ENCODE measurements around the gene STARD3NL.
"Not testable (repeated sequence)": the region's sequence is repeated elsewhere in the genome, so short reads cannot be mapped to it uniquely, and the experiment has no call there.

Gene STARD3NL, protein sequence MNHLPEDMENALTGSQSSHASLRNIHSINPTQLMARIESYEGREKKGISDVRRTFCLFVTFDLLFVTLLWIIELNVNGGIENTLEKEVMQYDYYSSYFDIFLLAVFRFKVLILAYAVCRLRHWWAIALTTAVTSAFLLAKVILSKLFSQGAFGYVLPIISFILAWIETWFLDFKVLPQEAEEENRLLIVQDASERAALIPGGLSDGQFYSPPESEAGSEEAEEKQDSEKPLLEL

DNA sequence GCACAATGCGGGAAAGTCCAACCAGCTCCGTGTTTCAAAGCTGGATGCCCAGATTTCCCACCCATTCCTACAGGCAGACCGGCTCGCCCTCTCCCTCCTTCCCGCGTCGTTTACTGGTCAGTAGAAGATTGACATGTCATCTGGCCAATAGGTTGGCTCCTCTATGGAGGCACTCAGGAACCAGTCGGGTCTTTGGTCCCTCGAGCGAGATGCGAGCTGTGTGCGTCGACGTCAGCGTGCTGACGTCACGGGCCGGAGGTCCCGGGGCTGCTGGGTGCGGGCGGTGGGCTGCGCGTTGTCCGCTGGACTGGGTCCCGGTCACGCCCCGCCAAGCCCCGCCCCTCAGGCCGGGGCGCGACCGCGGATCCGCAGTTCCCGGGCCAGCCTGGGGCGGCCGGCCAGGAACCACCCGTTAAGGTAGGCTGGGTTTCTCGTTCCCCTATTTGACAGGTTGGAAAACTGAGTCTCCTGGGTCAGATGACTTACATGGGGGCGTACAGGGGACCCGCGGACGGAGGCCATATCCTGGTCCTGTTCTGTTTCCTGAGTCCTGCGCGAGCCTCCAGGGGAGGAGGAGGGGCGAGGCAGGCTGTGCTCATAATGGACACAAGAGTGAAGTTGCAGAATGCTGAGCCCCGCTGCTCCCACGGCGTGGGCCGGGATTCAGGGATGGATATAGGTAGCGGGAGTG lies at the start of gene STARD3NL:
TSS of gene STARD3NL (plus strand) at position 242 of the 691 bp plus-strand sequence. CDS start 29,260 bp downstream, outside the sequence.
- DNase-seq (ENCODE audit: low read depth), result peak; percentile 78

DNA sequence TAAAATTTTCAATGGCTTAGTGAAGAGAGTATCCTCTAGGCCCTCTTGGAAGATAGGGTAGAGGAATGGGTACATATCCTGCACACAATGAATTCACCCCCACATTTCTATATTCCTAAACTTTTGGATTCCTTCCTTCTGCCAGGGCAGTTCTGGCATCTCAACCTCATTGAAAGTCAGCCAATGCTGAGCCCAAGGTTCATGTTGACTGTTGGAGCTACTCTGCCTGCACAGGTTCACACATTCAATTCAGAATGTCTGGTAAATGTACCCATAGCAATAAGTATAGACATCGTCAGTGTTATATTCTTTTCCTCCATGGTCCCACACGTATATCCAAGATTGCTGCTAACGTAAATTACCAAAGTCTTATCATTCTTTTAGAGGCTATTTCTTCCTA lies 48.9 kb upstream of the STARD3NL start:
- no peak for DNase-seq (ENCODE audit: low read depth)

DNA sequence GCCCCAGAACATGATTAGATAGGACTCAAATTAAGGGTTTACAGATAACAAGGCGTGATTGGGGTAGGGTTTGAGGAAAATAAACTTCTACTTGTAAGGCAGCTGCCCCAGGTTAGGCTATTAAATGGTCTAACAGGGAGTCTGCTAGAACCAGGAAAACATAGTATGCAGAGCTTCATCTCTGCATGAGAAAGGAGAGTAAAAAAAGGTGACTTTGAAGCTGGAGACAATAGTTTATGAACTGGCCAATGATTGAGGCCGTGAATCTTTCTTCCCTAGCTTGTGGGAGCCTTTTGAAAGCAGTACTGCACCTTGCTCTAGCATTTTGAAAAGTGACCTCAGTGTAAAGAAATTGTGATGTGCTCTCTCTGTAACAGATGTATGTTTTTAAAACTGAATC lies 48.5 kb upstream of the STARD3NL start:
- no peak for DNase-seq (ENCODE audit: low read depth)

DNA sequence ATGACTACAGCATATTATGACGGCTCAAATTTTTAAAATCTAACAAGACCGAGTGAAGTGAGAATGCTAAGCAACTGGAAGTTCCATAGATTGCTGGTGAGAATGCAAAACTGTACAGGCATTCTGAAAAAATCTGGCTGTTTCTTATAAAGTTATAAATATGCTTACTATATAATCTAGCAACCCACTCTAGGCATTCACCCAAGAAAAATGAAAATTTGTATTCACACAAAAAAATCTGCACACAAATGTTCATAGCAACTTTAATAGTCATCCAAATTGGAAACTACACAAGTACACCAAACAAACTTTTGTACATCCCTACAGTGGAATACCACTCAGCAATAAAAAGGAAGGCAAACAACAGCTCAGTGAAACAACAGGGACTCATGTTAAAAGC lies 39.9 kb upstream of the STARD3NL start:
- no peak for DNase-seq (ENCODE audit: low read depth)

DNA sequence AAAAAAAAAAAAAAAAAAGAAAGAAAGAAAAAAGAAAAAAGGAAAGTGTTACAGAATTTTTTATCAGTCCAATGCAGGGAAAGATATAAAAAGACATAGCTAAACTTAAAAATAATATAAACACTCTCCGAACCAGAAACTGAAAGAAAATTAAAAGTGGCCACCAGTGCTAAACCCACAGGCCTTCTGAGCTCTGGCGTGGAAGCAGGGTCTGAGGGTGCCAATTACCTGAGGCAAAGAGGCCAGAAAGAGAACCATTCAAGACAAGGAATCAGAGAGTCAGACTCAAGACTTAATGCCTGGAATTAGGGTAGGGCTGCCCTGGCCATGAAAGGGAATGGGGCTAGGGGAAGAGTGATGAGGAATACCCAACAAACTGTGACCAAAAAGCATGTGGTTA lies 36.9 kb upstream of the STARD3NL start:
- DNase-seq (ENCODE audit: low read depth), result no peak

DNA sequence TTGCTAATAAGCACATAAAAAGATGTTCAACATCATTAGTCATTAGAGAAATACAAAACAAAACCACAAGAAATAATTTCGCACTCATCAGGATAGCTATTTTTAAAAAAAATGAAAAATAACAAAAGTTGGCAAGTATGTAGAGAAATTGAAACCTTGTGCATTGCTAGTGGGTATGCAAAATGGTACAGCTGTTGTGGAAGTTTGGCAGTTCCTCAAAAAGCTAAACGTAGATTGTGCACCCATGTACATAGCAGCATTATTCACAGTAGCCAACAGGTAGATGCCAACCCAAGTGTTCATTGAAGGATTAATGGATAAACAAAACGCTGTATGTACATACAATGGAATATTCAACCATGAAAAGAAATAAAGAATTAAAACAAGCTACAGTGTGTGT lies 35.3 kb upstream of the STARD3NL start:
- no peak for DNase-seq (ENCODE audit: low read depth)

DNA sequence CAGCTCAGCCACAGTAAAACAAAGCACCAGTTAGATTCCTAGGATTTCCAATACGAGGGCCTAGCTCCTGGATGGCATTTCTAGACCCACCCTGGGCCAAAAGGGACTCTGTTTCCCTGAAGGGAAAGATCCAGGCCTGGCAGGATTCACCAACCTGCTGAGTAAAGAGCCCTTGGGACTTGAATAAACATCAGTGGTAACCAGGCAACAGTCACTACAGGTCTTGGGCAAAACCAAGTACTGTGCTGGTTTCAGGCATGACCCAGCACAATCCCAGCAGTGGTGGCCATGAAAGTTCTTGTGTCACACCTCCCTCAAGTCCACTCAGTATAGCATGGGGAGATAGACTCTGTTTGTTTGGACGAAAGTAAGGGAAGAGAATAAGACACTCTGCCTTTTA lies 31.0 kb upstream of the STARD3NL start:
- DNase-seq (ENCODE audit: low read depth), result no peak

DNA sequence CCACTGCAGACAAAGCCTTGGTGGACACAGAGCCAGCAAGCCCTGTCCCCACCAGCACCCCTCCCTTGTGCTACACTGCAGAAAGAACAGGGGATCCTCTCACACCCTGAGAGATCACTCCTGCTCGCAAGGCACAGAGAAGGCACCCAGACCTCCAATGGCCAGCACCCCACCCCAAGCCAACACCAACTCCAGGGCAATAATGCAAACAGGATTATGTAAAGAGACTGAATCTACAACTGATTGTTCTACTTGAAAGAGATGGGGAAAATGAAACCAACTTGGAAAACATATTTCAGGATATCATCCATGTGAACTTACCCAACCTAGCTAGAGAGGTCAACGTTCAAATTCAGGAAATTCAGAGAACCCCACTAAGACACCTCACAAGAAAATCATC lies 26.5 kb upstream of the STARD3NL start:
- DNase-seq (ENCODE audit: low read depth), result no peak

DNA sequence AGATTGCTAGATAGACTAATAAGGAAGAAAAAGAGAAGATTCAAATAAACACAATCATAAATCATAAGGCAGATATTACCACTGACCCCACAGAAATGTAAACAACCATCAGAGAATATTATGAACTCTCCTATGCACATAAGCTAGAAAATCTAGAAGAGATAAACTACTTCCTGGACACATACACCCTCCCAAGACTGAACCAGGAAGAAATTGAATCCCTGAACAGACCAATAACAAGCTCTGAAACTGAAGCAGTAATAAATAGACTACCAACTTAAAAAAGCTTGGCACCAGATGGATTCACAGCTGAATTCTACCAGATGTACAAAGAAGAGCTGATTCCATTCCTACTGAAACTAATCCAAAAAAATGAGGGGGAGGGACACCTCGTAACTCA lies 24.5 kb upstream of the STARD3NL start:
- DNase-seq (ENCODE audit: low read depth), result no peak

DNA sequence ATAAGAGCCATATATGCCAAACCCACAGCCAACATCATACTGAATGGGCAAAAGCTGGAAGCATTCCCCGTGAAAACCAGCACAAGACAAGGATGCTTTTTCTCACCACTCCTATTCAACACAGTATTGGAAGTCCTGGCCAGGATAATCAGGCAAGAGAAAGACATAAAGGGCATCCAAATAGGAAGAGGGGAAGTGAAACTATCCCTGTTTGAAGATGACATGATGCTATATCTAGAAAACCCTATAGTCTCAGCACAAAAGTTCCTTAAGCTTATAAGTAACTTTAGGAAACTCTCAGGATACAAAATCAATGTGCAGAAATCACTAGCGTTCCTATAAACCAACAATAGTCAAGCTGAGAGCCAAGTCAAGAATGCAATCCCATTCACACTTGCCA lies 23.8 kb upstream of the STARD3NL start:
- DNase-seq (ENCODE audit: low read depth), result no peak

DNA sequence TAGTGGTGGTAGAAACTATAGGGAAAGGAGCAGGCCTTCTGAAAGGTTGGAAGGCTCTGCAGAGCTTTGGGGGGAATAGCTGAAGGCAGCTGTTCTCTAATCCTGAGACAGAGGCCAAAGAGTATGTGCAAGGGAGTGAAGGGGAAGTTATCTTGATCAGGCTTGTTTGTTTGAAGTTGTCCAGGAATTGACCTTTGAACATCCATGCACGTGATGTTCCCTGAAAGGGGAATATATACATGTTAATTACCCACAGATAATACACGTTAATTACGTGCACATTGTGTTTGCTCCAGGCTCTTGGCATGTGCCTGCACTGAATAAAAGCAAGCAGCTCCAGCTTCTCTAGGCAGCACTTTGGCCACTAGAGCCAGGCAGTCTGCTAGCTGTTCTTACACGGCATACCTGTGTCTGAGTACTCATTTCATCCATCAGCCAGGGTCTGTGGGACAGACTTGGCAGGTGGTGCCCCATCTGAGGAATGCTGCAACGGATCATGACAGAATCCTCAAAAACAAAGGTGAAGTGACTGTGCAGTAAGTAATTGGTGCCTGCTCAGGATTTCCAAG lies 18.0 kb upstream of the STARD3NL start:
- DNase-seq (ENCODE audit: low read depth), result no peak

DNA sequence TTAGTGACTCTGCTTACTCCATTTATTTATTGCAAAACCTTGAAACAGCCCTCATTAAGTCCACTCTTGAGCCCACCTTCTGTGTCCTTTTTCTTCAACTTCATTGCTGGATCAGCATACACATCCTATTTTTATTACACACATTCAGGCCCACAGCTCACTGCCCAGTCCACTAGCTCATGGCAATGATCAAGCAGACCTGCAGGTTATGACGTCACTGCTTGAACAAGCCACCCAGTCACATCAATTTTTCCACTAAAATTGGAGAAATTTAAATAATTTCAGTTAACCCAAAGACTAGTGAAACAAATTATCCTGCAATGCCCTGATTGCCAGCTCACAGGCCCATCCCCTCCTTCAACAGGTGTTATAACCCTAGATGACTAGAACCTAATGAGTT lies 16.0 kb upstream of the STARD3NL start:
- DNase-seq (ENCODE audit: low read depth), result no peak

DNA sequence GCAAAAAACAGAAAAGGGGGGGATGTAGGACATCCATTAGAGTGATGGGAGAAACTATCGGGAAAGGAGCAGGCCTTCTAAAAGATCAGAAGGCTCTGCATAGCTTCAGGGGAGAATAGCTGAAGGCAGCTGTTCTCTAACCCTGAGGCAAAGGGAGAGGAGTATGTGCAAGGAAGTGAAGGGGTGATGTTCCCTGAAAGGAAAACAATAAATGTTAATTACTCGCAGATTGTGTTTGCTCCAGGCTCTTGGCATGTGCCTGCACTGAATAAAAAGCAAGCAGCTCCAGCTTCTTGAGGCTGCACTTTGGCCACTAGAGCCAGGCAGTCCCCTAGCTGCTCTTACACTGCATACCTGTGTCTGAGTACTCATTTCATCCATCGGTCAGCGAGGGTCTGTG lies 14.4 kb upstream of the STARD3NL start:
- no peak for DNase-seq (ENCODE audit: low read depth)

DNA sequence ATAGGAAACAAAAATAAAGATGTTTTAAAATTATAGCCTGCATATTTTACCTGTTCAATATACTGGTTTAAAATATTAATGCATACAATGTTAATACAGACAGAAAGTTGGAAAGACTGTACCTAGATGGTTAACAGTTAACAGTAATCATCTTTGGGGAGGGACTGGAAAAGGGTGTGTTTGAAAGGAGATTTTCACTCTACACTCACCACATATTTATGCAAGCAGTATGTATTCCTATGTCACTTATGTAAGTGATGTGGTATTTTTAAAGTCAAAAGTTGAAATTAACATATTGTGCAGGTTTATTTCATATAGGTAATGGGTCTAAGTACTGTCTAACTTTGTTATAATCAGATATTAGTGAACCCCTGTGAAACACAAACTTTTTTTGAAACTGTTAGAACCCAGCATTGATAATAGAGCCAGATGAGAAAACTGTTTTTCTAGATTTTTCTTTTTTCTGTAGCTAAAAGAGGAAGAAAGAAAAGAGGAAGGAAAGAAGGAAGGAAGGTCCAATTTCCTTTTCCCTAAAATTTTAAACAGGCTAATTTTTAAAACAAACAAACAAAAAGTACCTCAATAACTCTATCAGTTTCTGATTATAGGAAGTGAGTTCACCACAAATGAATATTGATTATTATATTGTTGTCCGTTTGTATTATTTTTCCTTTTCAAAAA lies 9.0 kb upstream of the STARD3NL start:
- no peak for DNase-seq (ENCODE audit: low read depth)

DNA sequence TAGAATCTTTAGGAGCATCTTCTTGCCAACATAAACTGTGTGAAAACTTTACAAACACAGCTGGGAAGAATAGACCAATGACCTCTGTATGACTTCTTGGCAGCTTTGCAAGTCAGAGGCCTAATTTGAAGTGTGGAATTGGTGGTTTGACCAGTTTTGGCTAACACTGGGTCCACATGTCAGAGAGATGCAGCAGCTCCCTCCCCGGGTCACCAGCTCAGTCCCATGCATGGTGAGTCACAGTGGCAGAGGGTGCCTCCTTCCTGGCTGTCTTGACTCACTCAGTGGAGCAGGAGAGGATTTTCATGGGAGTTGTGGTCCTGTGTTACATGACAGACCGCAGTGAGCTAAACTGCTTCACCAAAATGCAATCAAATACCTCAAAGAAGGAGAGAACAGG lies 8.2 kb upstream of the STARD3NL start:
- DNase-seq (ENCODE audit: low read depth), result peak; percentile 3

DNA sequence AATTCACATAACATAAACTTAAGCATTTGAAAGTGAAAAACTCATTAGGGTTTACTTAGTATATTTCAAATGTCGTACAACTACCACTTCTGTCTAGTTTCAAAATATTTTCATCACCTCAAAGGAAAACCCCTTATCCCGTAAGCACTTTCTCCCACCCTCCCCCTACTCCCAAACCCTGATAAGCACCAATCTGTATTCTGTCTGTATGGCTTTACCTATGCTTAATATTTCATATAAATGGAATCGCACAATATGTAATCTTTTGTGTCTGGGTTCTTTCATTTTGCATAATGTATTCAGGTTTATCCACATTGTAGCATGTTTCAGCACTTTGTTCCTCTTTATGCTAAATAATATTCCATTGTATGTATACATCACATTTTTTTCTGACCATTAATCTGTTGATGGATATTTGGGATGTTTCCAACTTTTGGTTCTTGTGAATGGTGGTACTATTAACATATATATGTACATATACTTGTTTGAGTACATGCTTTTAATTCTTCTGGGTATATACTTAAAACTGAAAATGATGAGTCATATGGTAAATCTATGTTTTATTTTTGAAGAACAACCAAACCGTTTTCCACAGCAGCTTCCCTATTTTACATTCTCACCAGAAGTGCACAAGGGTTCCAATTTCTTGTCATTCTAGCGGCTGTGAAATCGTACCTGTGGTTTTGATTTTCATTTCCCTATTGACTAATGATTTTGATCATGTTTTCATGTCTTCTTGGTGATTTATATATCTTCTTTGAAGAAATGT lies 6.2 kb upstream of the STARD3NL start:
- DNase-seq (ENCODE audit: low read depth), result no peak

DNA sequence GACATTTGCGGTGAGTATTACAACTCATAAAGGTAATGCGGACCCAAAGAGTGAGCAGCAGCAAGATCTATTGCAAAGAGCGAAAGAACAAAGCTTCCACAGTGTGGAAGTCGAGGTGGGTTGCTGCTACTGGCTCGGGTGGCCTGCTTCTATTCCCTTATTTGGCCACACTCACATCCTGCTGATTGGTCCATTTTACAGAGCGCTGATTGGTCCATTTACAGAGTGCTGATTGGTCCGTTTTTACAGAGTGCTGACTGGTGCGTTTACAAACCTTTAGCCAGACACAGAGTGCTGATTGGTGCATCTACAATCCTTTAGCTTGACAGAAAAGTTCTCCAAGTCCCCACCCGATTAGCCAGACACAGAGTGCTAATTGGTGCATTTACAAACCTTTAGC lies 2.5 kb upstream of the STARD3NL start:
- not testable (repeated sequence) for DNase-seq (ENCODE audit: low read depth)

DNA sequence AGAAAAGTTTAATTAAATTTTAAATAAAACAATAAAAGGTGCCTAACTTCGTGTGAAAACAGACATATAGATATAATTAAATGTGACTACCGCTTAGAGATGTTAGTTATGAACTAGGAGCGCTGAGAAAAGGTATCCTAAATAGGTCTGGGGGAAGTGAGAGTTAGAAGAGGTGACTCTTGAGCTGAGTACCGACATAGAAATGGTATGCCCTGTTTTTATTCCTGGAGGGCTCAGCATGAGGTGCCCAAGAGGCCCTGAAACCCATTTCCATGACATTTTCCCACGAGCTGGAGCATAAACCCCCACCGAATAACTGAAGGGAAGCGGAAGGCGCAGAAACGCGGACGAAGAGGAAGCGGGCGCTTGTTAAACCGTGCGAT lies 433 bp upstream of the STARD3NL start:
- no peak for DNase-seq (ENCODE audit: low read depth)

DNA sequence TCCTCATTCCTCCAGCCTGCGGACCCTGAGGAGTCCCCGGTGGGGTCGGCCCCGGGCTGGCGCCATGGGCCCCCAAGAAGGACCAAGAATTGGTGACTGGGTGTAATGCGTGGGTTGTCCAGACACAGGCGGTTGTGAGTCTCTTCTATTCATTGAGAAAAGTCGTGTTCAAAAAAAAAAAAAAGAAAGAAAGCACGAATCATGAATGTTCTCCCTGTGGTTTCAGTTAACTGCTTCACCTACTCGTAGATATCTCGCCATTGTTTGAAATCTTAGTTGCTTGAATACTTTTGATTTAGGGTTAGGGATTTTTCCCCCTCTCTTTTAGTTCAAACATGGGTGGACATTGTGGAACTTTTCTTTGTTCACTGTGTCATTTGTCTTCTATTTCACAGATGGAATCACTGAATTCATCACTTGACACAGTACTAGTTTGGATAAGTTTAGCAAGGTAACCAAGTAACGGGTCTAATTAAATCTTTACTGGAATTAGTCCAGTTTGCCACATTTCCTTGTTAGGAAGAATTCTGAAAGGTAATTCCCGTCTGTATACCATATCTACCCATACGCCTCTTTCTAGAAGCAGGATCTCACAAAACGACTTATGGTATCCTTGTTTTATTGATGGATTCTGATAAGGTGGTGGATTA lies 775 bp downstream of the STARD3NL start:
- DNase-seq (ENCODE audit: low read depth), result no peak

DNA sequence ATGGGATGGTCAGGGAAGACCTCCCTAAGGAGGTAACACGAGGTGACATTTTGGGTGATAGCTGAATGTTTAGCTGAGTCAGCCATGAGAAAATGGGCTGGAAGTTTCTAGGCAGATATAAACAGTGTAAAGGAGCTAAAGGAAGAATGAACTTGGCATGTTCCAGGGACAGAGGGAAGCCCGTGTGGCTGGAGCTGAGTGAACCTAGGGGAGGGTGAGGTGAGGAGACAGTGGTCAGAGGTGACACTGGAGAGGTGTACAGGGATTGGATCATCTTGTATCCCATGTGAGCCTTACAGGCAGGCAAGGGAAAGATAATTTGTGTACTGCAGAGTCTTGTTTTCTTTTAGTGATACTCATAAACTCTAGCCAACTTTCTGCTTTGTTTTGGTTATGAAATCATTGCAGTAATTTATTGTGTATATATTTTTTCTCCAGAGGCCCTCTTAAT lies 1.8 kb downstream of the STARD3NL start:
- no peak for DNase-seq (ENCODE audit: low read depth)

DNA sequence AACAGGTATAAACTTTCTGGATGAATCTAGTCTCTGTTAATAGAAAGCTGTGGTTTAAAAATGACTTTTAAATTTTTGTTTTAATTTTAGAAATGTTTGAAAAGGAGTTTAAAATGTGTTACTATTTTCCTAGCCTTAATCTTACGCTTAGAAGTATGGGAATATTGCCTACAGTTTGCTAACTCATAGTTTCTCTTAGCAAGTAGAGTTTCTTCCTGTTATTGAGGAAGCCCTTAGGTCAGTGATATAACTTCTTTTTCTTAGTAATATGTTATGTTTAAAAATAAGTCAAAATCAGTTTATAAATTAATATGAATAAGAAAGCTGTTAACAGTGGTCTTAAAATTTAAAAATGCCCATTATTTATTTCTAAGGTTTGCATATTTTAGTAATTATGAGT lies 3.1 kb downstream of the STARD3NL start:
- no peak for DNase-seq (ENCODE audit: low read depth)

DNA sequence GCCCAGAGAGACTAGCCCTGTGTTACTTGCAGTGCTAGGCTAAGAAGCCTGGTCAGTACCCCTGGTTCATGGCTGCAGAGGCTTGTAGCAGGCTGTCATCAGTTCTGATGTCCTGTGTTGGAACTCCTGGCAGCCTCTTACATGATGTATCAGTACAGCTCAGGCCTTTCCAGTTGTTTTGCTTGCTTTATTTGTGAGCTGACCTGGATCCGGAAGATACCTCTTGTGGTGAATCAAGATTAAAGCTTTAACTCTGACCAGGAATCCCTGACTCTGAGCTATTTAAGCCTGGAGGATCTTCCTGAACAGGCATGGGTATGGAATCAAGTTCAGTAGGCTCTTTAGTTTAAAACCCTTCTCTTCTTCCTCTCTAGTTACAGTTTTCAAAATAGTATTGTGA lies 4.4 kb downstream of the STARD3NL start:
- no peak for DNase-seq (ENCODE audit: low read depth)

Data from stimulated activated CD8-positive, alpha-beta memory T cell treated with anti-CD3 and anti-CD28 coated beads, Interleukin-4, amount 100 ng/mL, for 24 hours (primary cell).